Vagina (tissue), 2 donors: Measurements from ENCODE around the gene SPECC1. TPM values are rescaled to one million over a fixed set of nuclear protein-coding genes. Genes with fewer than 3 reads are reported as not detected.

Source experiments
- DNase-seq, 2 donors: peaks; one replicate each; pipeline ENCODE4 v3.0.0-alpha.2; 2017; ENCODE audit errors: extremely low spot score in 2 of 2
- H3K27ac ChIP-seq: fragments of 200-600 bp; sonication (generic); one replicate; pipeline ENCODE4 v1.5.1; 2019
- H3K27me3 ChIP-seq: fragments of 200-600 bp; sonication (generic); one replicate; pipeline ENCODE4 v1.5.1; 2019
- H3K36me3 ChIP-seq, 2 donors: fragments of 200-600 bp; sonication (generic); one replicate each; pipeline ENCODE4 v1.5.1; 2017 to 2019
- H3K4me1 ChIP-seq: fragments of 200-600 bp; sonication (generic); one replicate; pipeline ENCODE4 v1.5.1; 2019
- H3K4me3 ChIP-seq, 2 donors: fragments of 200-600 bp; sonication (generic); 1 replicate in 1 of 2; 2 replicates in 1 of 2; pipeline ENCODE4 v1.5.1; 2016 to 2019
- H3K9me3 ChIP-seq: fragments of 200-600 bp; sonication (generic); one replicate; pipeline ENCODE4 v1.5.1; 2019
- CTCF ChIP-seq, 3 experiments: fragments of 450-650 bp in 2 of 3; fragments of 200-600 bp in 1 of 3; sonication (generic) in 1 of 3; IDR thresholded peaks; one replicate each; pipeline ENCODE4 v1.5.1; 2017 to 2019; ENCODE audit warnings: antibody characterized with exemption in 3 of 3, mild to moderate bottlenecking in 2 of 3, moderate library complexity in 2 of 3
- POLR2A ChIP-seq, 2 donors: fragments of 450-650 bp; IDR thresholded peaks; one replicate each; pipeline ENCODE4 v1.6.1; 2017; ENCODE audit warnings: antibody characterized with exemption in 2 of 2, mild to moderate bottlenecking in 2 of 2, moderate library complexity in 2 of 2
- POLR2AphosphoS5 ChIP-seq, 2 donors: sonication (generic); formaldehyde crosslinking; IDR thresholded peaks; one replicate each; pipeline ENCODE4 v1.9.0; 2017; ENCODE audit warnings: antibody characterized with exemption in 2 of 2, mild to moderate bottlenecking in 2 of 2, low read depth in 1 of 2; ENCODE audit not compliant: insufficient read depth in 1 of 2
- intact Hi-C: fragments of 100-400 bp; cut with DNase I; formaldehyde crosslinking; loops from one replicate; pipeline ENCODE4 v1.15.1; 2023
- total RNA-seq: library from RNA; depleted of rRNA; stranded (reverse); fragments of >200 nt; gene quantifications from one replicate; pipeline ENCODE4 v1.2.3, GENCODE V29; 2016

SPECC1 gene
- total RNA-seq, 1 donor from 2014 or later, result 25.3 TPM

GRCh38 chr17:20087538-20088250 lies 78.5 kb downstream of the SPECC1 start:
- intact Hi-C loops, result no loop called here
- no peak for TF ChIP-seq POLR2AphosphoS5 (IDR thresholded peaks at IDR 0.05; ENCODE audit: insufficient read depth in 1 of 2, low read depth in 1 of 2)
- no peak for TF ChIP-seq CTCF (IDR thresholded peaks at IDR 0.05)
- TF ChIP-seq POLR2A (IDR thresholded peaks at IDR 0.05), result no peak
- Histone ChIP-seq H3K4me3 (no peak overlapping the region), H3K9me3 (no peaks in the 10 kb centered on the region), H3K36me3 (no peaks in the 10 kb centered on the region), H3K27ac (no peak overlapping the region), H3K4me1 (no peaks in the 10 kb centered on the region), H3K27me3 (no peaks in the 10 kb centered on the region)
- DNase-seq, result no peak

DNA sequence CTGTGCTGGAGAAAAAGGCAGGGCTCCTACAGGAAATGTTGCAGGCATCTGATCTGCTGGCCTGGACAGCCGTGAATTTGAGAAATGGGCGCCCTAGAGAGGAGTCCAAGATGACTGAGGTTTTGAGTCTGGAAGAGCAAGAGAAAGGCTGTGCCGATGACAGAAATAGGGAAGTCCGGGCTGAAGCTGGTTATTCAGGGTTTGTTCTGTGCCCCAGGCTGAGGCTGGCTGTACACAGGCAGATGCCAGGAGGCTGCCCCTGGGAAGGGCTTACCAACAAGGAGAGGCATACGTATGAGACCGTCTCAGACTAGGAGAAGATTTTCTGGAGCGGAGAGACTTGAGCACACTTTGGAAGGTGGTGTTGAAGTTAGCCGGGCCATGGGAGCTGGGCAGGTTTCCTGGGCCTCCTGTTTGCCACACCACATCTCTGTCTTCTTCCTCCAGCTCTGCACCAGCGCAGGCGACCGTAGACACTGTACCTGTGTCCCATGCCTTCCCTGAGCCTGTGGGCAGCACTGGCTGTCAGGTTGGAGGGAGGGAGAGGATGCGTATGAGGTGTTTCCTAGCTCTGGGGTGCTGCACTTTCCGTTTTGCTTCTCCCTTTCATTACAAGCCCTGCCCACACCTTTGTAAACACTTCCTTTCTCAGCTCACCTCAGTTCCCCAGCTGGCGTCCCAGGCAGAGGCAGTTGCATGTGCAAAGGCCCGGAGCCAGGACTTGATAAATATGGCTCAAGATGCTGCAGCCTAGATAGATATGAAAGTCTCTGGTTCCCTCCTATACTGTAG lies 80.8 kb downstream of the SPECC1 start:
- H3K4me1 ChIP-seq, result no peaks in the 10 kb centered on the region
- H3K4me3 ChIP-seq, result no peak overlapping the region
- H3K36me3 ChIP-seq, result no peaks in the 10 kb centered on the region
- intact Hi-C loops, result no loop called here
- no peaks in the 10 kb centered on the region for H3K9me3 ChIP-seq
- H3K27me3 ChIP-seq, result no peaks in the 10 kb centered on the region
- DNase-seq, result peak in 1 of 2 donors; percentile 78
- TF ChIP-seq POLR2AphosphoS5 (IDR thresholded peaks at IDR 0.05; ENCODE audit: insufficient read depth in 1 of 2, low read depth in 1 of 2), result no peak
- TF ChIP-seq CTCF (IDR thresholded peaks at IDR 0.05), result no peak
- TF ChIP-seq POLR2A (IDR thresholded peaks at IDR 0.05), result no peak
- H3K27ac ChIP-seq, result peak overlapping the region; percentile 39

DNA sequence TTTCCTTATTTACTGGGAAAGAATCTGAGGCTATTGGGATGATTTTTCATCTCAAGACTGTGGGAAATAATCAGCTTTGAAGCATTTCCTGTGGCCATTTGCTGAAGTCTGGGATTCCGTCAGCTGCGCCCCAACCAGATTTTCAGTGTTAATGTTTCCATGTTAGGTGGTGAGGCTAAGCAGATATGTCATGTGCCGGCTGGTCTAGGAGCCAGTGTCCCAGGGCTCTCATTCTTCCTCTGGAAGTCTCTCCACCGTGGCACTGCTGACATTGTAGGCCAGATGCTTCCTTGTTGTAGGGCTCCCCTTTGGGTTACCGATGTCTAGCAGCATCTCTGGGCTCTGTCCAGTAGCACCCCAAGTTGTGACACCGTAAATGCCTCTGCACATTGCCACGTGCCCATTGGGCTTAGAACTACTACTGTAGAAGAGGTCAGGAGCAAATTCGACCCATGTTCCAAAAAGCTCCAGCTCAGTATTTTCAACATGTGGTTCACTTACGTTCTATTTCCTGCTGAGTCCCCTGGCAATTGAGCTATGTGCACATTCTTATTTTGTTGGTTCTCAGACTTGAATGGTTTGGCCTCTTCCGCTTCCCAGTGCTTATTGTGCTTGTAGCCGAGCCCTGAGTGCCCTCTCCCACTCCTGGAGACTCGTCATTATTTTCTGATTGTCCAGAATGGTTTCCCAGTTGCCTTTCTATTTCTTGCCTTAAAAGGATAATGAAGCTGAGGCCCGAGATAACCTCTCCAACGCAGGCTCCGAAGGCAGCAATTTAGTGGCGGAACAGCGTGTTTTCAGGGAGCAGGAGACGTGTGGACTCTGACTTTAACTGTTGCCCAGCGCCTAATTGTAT lies 82.2 kb downstream of the SPECC1 start:
- TF ChIP-seq CTCF (IDR thresholded peaks at IDR 0.05) (no peak), POLR2AphosphoS5 (IDR thresholded peaks at IDR 0.05; ENCODE audit: insufficient read depth in 1 of 2, low read depth in 1 of 2) (peak; percentile 26 to 41)
- no peaks in the 10 kb centered on the region for H3K36me3 ChIP-seq
- no peaks in the 10 kb centered on the region for H3K9me3 ChIP-seq
- H3K27ac ChIP-seq, result peak overlapping the region; percentile 67
- DNase-seq, result peak in 1 of 2 donors; percentile 65
- no peaks in the 10 kb centered on the region for H3K27me3 ChIP-seq
- H3K4me3 ChIP-seq, result no peak overlapping the region
- intact Hi-C loops, result no loop called here
- no peaks in the 10 kb centered on the region for H3K4me1 ChIP-seq

DNA sequence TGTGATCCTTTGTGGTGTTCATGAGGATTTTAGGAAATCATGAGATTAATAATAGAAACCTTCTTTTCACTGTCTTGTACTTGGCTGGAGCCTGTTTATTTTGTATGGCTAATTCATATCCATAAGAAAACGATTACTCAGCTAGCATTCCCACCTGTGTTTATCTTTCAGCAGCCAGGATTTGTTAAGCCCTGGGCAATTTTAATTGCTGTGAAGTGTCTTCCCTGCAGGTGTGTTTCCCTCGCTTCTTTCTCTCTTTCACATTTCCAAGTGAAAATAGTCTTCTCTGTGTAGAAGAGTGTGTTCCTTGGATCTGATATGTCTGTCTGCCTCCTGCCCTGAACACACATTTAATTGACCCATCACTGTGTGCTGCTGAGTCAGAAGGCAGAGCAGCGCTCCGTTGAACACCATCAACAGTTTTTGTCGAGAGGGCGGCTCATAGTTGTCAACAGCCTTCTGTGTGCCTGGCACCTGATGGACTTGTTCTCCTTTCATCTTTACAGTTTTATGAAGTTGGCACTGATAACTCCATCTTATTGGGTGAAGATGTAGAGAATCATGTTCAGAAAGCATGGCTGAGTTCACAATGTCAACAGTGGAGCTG lies 83.2 kb downstream of the SPECC1 start:
- Histone ChIP-seq H3K36me3 (no peaks in the 10 kb centered on the region), H3K4me1 (no peaks in the 10 kb centered on the region), H3K4me3 (no peak overlapping the region), H3K27me3 (no peaks in the 10 kb centered on the region), H3K27ac (peak overlapping the region; percentile 67), H3K9me3 (no peaks in the 10 kb centered on the region)
- TF ChIP-seq POLR2A (IDR thresholded peaks at IDR 0.05) (no peak), CTCF (IDR thresholded peaks at IDR 0.05) (no peak), POLR2AphosphoS5 (IDR thresholded peaks at IDR 0.05; ENCODE audit: insufficient read depth in 1 of 2, low read depth in 1 of 2) (no peak)
- peak in 1 of 2 donors; percentile 18 for DNase-seq
- intact Hi-C loops, result no loop called here
